H1 (cell line): ENCODE data around the gene STARD13. TPM values are rescaled to one million over a fixed set of nuclear protein-coding genes. Genes with fewer than 3 reads are reported as not detected.

Experiments
- CTCF ChIA-PET: fragments of 300-600 bp; sonication (Branson Sonifier 250); formaldehyde crosslinking; loops from one replicate; lab custom pipeline; 2021; ENCODE audit not compliant: partially characterized antibody; lab: Charles Lee
- POLR2A ChIA-PET: fragments of 300-600 bp; sonication (Branson Sonifier 250); formaldehyde crosslinking; loops from one replicate; lab custom pipeline; 2021; ENCODE audit warnings: inconsistent platforms; ENCODE audit not compliant: partially characterized antibody; lab: Charles Lee
- DNase-seq, 2 experiments: peaks; one replicate each; pipeline versions ENCODE4 v3.0.0 to v3.0.0-alpha.2; 2010 to 2022; ENCODE audit warnings: low spot score in 2 of 2, low read depth in 1 of 2, mixed read lengths in 1 of 2
- FAIRE-seq: peaks from 2 replicates; lab custom pipeline; 2011; peaks lifted over from hg19 to GRCh38; lab: Jason Lieb, UNC
- H2AFZ ChIP-seq: 2 replicates; pipeline ENCODE4 v1.8.1; 2012; ENCODE audit warnings: low read length, inconsistent platforms
- H2AK5ac ChIP-seq: 2 replicates; pipeline ENCODE4 v1.6.1; 2013; ENCODE audit warnings: low read depth, low read length
- H2BK120ac ChIP-seq: replicated peaks from 2 replicates; pipeline ENCODE3; 2013; ENCODE audit warnings: low read depth, low read length, inconsistent platforms
- H2BK12ac ChIP-seq: 2 replicates; pipeline ENCODE4 v1.6.1; 2013; ENCODE audit warnings: low read depth, low read length
- H2BK15ac ChIP-seq: 2 replicates; pipeline ENCODE4 v1.6.1; 2013; ENCODE audit warnings: low read length
- H2BK20ac ChIP-seq: 2 replicates; pipeline ENCODE4 v1.6.1; 2013; ENCODE audit warnings: low read length
- H2BK5ac ChIP-seq: 2 replicates; pipeline ENCODE4 v1.6.1; 2013; ENCODE audit warnings: low read depth, low read length
- H3K14ac ChIP-seq: 2 replicates; pipeline ENCODE4 v1.6.1; 2013; ENCODE audit warnings: inconsistent platforms; ENCODE audit not compliant: insufficient read length
- H3K18ac ChIP-seq: 2 replicates; pipeline ENCODE4 v1.6.1; 2013; ENCODE audit warnings: low read length; ENCODE audit errors: extremely low read depth
- H3K23ac ChIP-seq: 2 replicates; pipeline ENCODE4 v1.6.1; 2013; ENCODE audit warnings: inconsistent platforms; ENCODE audit not compliant: insufficient read length
- H3K23me2 ChIP-seq: 2 replicates; pipeline ENCODE4 v1.6.1; 2013; ENCODE audit warnings: low read depth, low read length
- H3K27ac ChIP-seq: 2 replicates; pipeline ENCODE4 v1.6.1; 2011; ENCODE audit warnings: low read depth, low read length, inconsistent platforms
- H3K27me3 ChIP-seq, 4 experiments: replicated peaks in 1 of 4; 1 replicate in 1 of 4; 2 replicates in 3 of 4; pipeline versions ENCODE4 v1.6.1 to v1.8.1; 2011 to 2013; ENCODE audit warnings: low read length in 3 of 4, mild to moderate bottlenecking in 3 of 4, inconsistent platforms in 2 of 4, mixed read lengths in 2 of 4, moderate library complexity in 1 of 4; ENCODE audit not compliant: control insufficient read depth in 3 of 4, insufficient read depth in 3 of 4; ENCODE audit errors: extremely low read depth in 1 of 4
- H3K36me3 ChIP-seq, 4 experiments: 2 replicates each; pipeline versions ENCODE4 v1.6.1 to v1.8.1; 2011 to 2013; ENCODE audit warnings: mild to moderate bottlenecking in 4 of 4, low read length in 3 of 4, moderate library complexity in 2 of 4, control low read depth in 1 of 4, inconsistent platforms in 1 of 4; ENCODE audit not compliant: insufficient read depth in 4 of 4, control insufficient read depth in 2 of 4
- H3K4ac ChIP-seq: replicated peaks from 2 replicates; pipeline ENCODE3; 2013; ENCODE audit warnings: low read length, low read depth, mixed read lengths, inconsistent platforms; ENCODE audit not compliant: insufficient read length
- H3K4me1 ChIP-seq, 4 experiments: replicated peaks in 1 of 4; 1 replicate in 1 of 4; 2 replicates in 3 of 4; pipeline versions ENCODE4 v1.6.1 to v1.8.1; 2011 to 2013; ENCODE audit warnings: low read length in 3 of 4, inconsistent platforms in 2 of 4, mixed read lengths in 1 of 4; ENCODE audit not compliant: insufficient read depth in 4 of 4, control insufficient read depth in 3 of 4
- H3K4me2 ChIP-seq, 2 experiments: 2 replicates each; pipeline versions ENCODE4 v1.6.1 to v1.8.1; 2011 to 2013; ENCODE audit warnings: low read depth in 2 of 2, low read length in 2 of 2, control low read depth in 1 of 2, inconsistent platforms in 1 of 2, mild to moderate bottlenecking in 1 of 2; ENCODE audit not compliant: insufficient read depth in 1 of 2
- H3K4me3 ChIP-seq, 4 experiments: fragments of 200-600, 300-600 bp in 1 of 4; sonication (generic), shearing (Covaris generic), sonication (Bioruptor Twin) in 1 of 4; 2 replicates each; pipeline versions ENCODE4 v1.5.1 to v1.8.1; 2011 to 2016; ENCODE audit warnings: low read length in 4 of 4, low read depth in 3 of 4, control low read depth in 2 of 4, inconsistent platforms in 2 of 4, mild to moderate bottlenecking in 2 of 4, mixed read lengths in 1 of 4, moderate library complexity in 1 of 4; ENCODE audit not compliant: insufficient read depth in 2 of 4; ENCODE audit errors: extremely low read depth in 1 of 4
- H3K56ac ChIP-seq: replicated peaks from 2 replicates; pipeline ENCODE3; 2013; ENCODE audit warnings: low read depth, mild to moderate bottlenecking, mixed read lengths, low read length, inconsistent platforms; ENCODE audit not compliant: insufficient read length
- H3K79me1 ChIP-seq: 2 replicates; pipeline ENCODE4 v1.6.1; 2013; ENCODE audit warnings: low read depth, low read length, control low read depth
- H3K79me2 ChIP-seq, 2 experiments: 2 replicates each; pipeline versions ENCODE4 v1.6.1 to v1.8.1; 2012 to 2013; ENCODE audit warnings: low read length in 2 of 2, mild to moderate bottlenecking in 2 of 2, inconsistent platforms in 1 of 2; ENCODE audit not compliant: insufficient read depth in 2 of 2, control insufficient read depth in 1 of 2
- H3K9ac ChIP-seq, 4 experiments: replicated peaks in 1 of 4; 1 replicate in 1 of 4; 2 replicates in 3 of 4; pipeline versions ENCODE4 v1.6.1 to v1.8.1; 2011 to 2013; ENCODE audit warnings: low read depth in 3 of 4, low read length in 3 of 4, control low read depth in 2 of 4, mild to moderate bottlenecking in 2 of 4, moderate library complexity in 2 of 4, inconsistent platforms in 1 of 4; ENCODE audit errors: extremely low read depth in 1 of 4
- H3K9me3 ChIP-seq, 2 experiments: 2 replicates each; pipeline versions ENCODE4 v1.6.1 to v1.8.1; 2012 to 2013; ENCODE audit warnings: mild to moderate bottlenecking in 2 of 2, moderate library complexity in 2 of 2, control low read depth in 1 of 2, inconsistent platforms in 1 of 2, low read depth in 1 of 2, low read length in 1 of 2, mixed read lengths in 1 of 2; ENCODE audit not compliant: insufficient read depth in 2 of 2
- H4K20me1 ChIP-seq, 2 experiments: replicated peaks in 1 of 2; 2 replicates each; pipeline versions ENCODE3 to v1.8.1; 2011 to 2013; ENCODE audit warnings: inconsistent platforms in 2 of 2, low read length in 2 of 2, mild to moderate bottlenecking in 1 of 2; ENCODE audit not compliant: insufficient read depth in 2 of 2, control insufficient read depth in 1 of 2
- H4K5ac ChIP-seq: 2 replicates; pipeline ENCODE4 v1.6.1; 2013; ENCODE audit warnings: low read length, low read depth, mixed read lengths, inconsistent platforms; ENCODE audit not compliant: insufficient read length
- H4K8ac ChIP-seq: 2 replicates; pipeline ENCODE4 v1.8.0; 2013; ENCODE audit warnings: mild to moderate bottlenecking, moderate library complexity, low read length, inconsistent platforms; ENCODE audit not compliant: insufficient read depth; ENCODE audit errors: extremely low read depth
- H4K91ac ChIP-seq: replicated peaks from 2 replicates; pipeline ENCODE3; 2013; ENCODE audit warnings: low read length, mixed read lengths, inconsistent platforms; ENCODE audit not compliant: insufficient read length
- BRCA1 ChIP-seq: IDR thresholded peaks from 2 replicates; pipeline ENCODE4 v1.6.1; 2012; ENCODE audit warnings: low read depth, low read length, improper control_type of control experiment
- CHD1 ChIP-seq: IDR thresholded peaks from 2 replicates; pipeline ENCODE4 v1.6.1; 2012; ENCODE audit warnings: low read depth, low read length, improper control_type of control experiment
- CTBP2 ChIP-seq: IDR thresholded peaks from 2 replicates; pipeline ENCODE4 v1.7.0; 2011; ENCODE audit warnings: borderline replicate concordance, mild to moderate bottlenecking, moderate library complexity, mixed read lengths, low read length; ENCODE audit not compliant: insufficient read depth, insufficient read length
- JUN ChIP-seq: IDR thresholded peaks from 2 replicates; pipeline ENCODE4 v1.6.1; 2011; ENCODE audit warnings: low read depth, mild to moderate bottlenecking, improper control_type of control experiment, low read length
- NANOG ChIP-seq: IDR thresholded peaks from 2 replicates; pipeline ENCODE4 v1.6.1; 2011; ENCODE audit warnings: low read length, low read depth, mild to moderate bottlenecking, inconsistent platforms; ENCODE audit not compliant: insufficient read depth, poor library complexity, severe bottlenecking
- POLR2A ChIP-seq, 2 experiments: IDR thresholded peaks; 1 replicate in 1 of 2; 2 replicates in 1 of 2; pipeline ENCODE4 v1.6.1; 2011; ENCODE audit warnings: low read depth in 2 of 2, low read length in 2 of 2, mild to moderate bottlenecking in 2 of 2; ENCODE audit errors: control extremely low read depth in 1 of 2
- RAD21 ChIP-seq, 2 experiments: IDR thresholded peaks in 1 of 2; conservative IDR thresholded peaks in 1 of 2; 2 replicates each; pipeline ENCODE4 v1.6.1; 2011; ENCODE audit warnings: low read depth in 2 of 2, low read length in 2 of 2, improper control_type of control experiment in 1 of 2, inconsistent platforms in 1 of 2, mild to moderate bottlenecking in 1 of 2, moderate library complexity in 1 of 2
- SP1 ChIP-seq: IDR thresholded peaks from 2 replicates; pipeline ENCODE4 v1.6.1; 2011; ENCODE audit warnings: low read depth, low read length
- ZNF274 ChIP-seq: IDR thresholded peaks from 2 replicates; pipeline ENCODE4 v1.7.0; 2012; ENCODE audit warnings: low read length, borderline replicate concordance; ENCODE audit errors: extremely low read depth
- WGBS, 2 experiments: shearing (Covaris generic) in 1 of 2; methylation state at CpG; one replicate each; pipeline versions ENCODE4 v1.1.6 to v1.1.7; 2013 to 2015; ENCODE audit warnings: low lambda C conversion rate in 2 of 2, mixed read lengths in 2 of 2, inconsistent platforms in 1 of 2, low coverage in 1 of 2, missing lambda C conversion rate in 1 of 2; ENCODE audit not compliant: insufficient replicate concordance in 2 of 2, insufficient coverage in 1 of 2, insufficient read length in 1 of 2; ENCODE audit errors: extremely low coverage in 1 of 2, missing lambda C conversion rate in 1 of 2; 5-methylcytosine and 5-hydroxymethylcytosine counted together
- polyA plus RNA-seq, 7 experiments: library from polyadenylated mRNA; depleted of rRNA in 3 of 7; stranded (reverse) in 5 of 7; unstranded in 2 of 7; fragments of >200 nt in 5 of 7; fragments of 200-250 nt in 2 of 7; gene quantifications; 1 replicate in 5 of 7; 2 replicates in 1 of 7; 4 replicates in 1 of 7; pipeline versions ENCODE4 v1.2.1 to v1.2.3, GENCODE V29; 2011 to 2013; ENCODE audit warnings: missing spikeins in 2 of 7, mixed read lengths in 2 of 7
- total RNA-seq: library from RNA; stranded (reverse); fragmentation: NEBNext Ultra II Directional; extraction: Animal tissue kit (Norgen Biotek cat#: 25700); gene quantifications from 2 replicates; pipeline ENCODE4 v1.2.1, GENCODE V29; 2021
- TF ChIP-seq, protein P1 (sequence below): IDR thresholded peaks from 2 replicates; pipeline ENCODE4 v1.6.1; 2012; ENCODE audit warnings: low read length, inconsistent platforms

The STARD13 gene
- total and polyA plus RNA-seq, 2 of the 8 experiments (the other 6 are each of a cell fraction or from before 2014, with no cell fraction given), result 0.82 to 2.9 TPM

DNA sequence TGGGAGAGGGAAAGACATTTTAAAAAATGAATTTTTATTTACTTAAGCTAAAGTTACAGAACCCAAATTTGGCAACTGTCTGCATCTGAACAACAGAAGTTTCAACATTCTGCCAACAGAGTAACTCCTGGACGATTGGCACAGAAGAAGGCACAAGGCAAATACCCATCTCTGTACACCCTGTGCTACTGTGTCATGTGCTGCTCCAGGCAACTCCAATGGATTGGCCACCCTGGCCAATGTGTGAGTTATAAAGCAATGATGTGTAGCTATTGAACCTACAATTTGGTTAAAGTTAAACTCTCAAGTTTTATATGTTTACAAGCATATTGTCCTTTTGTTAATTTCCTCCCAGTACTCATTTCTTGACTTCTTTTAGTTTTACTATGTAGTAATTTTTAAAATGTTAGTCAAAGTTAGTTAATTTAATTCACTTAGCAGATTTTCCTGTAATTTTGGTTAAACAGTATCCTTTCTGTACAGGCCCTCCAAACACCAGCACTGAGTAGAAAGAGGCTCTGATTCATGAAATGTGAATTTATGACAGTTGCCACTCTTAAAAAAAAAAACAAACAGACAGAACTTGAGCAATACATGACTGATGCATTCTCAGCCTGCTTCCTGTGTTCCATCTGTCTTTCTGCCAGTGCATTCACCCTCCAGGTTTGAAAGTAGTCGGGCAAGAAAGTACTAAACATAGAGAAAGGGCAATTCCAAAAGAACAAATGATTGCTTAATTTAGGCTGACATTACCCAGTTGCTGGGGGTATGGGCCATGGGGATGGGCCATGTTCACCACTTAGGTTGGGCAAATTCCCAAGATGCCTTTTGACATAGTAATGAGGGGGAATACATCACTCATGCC is 5.9 kb downstream of the STARD13 start:
- Histone ChIP-seq H2AFZ (no peak overlapping the region), H2BK12ac (no peak overlapping the region), H2AK5ac (no peak overlapping the region), H4K5ac (no peak overlapping the region), H3K9me3 (no peaks in the 10 kb centered on the region), H3K14ac (no peak overlapping the region), H3K4ac (no peak overlapping the region), H3K23ac (no peak overlapping the region), H3K27ac (no peak overlapping the region), H3K4me3 (no peak overlapping the region), H3K9ac (no peak overlapping the region), H3K4me1 (peaks cover 0 to 2% (median 0%) of the 10 kb centered on the region in 4 experiments; a peak in 2 of 7 replicates), H3K79me2 (no peaks in the 10 kb centered on the region), H2BK5ac (no peak overlapping the region), H3K18ac (no peak overlapping the region), H2BK120ac (no peak overlapping the region), H3K23me2 (no peaks in the 10 kb centered on the region), H2BK15ac (no peak overlapping the region), H4K8ac (no peak overlapping the region), H3K56ac (no peak overlapping the region), H2BK20ac (no peak overlapping the region), H3K36me3 (no peaks in the 10 kb centered on the region), H4K20me1 (no peaks in the 10 kb centered on the region), H3K79me1 (no peaks in the 10 kb centered on the region), H4K91ac (no peak overlapping the region), H3K4me2 (no peak overlapping the region), H3K27me3 (no peaks in the 10 kb centered on the region)
- 77% methylated on average over 2 of the region's 2 CpGs; no CpG with 5 or more reads in 1 of the 2 experiments for WGBS, 2 experiments
- FAIRE-seq, result no peak
- DNase-seq, result no peak
- ChIA-PET CTCF (no interaction called here), POLR2A (interaction anchor here (0.6 kb wide), 1 partner anchor 36 kb away, joined by 3 read pairs; no protein-coding TSS in a partner anchor)
- TF ChIP-seq ZNF274 (no peak), RAD21 (IDR thresholded peaks at IDR 0.05 in 1 of 2, conservative IDR thresholded peaks at IDR 0.05 in 1 of 2; ENCODE audit: low read depth in 2 of 2, low read length in 2 of 2) (no peak), CTBP2 (no peak), JUN (no peak), CHD1 (no peak), SP1 (no peak), BRCA1 (no peak), NANOG (no peak), POLR2A (IDR thresholded peaks at IDR 0.05; ENCODE audit: control extremely low read depth in 1 of 2, low read depth in 2 of 2, low read length in 2 of 2) (no peak)
- TF ChIP-seq, protein P1, sequence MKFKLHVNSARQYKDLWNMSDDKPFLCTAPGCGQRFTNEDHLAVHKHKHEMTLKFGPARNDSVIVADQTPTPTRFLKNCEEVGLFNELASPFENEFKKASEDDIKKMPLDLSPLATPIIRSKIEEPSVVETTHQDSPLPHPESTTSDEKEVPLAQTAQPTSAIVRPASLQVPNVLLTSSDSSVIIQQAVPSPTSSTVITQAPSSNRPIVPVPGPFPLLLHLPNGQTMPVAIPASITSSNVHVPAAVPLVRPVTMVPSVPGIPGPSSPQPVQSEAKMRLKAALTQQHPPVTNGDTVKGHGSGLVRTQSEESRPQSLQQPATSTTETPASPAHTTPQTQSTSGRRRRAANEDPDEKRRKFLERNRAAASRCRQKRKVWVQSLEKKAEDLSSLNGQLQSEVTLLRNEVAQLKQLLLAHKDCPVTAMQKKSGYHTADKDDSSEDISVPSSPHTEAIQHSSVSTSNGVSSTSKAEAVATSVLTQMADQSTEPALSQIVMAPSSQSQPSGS, result no peak
